GM21360 (cell line): ENCODE data around the gene UGGT2.
"Not testable (repeated sequence)": the region's sequence is repeated elsewhere in the genome, so short reads cannot be mapped to it uniquely, and the experiment has no call there.

Experiments
- ATAC-seq: cut with Tn5 transposase; IDR thresholded peaks from one replicate; pipeline ENCODE4 v1.9.1; 2021; ENCODE audit warnings: mild to moderate bottlenecking, moderate library complexity; ENCODE audit not compliant: unreplicated experiment

UGGT2 gene

GRCh38 chr13:95814495-95814894 is 238.7 kb downstream of the UGGT2 start:
- ATAC-seq: no peak

- no peak for ATAC-seq
These were observed 240.1 kb downstream of the UGGT2 start for GRCh38 chr13:95813139-95813538.

- ATAC-seq: no peak
These were observed 243.8 kb downstream of the UGGT2 start for GRCh38 chr13:95809429-95809828.

GRCh38 chr13:95805921-95806320 is 247.3 kb downstream of the UGGT2 start:
- no peak for ATAC-seq

GRCh38 chr13:95801825-95802224 is 251.4 kb downstream of the UGGT2 start:
- no peak for ATAC-seq

GRCh38 chr13:95800436-95800835 is 252.8 kb downstream of the UGGT2 start:
- ATAC-seq: no peak

GRCh38 chr13:95797016-95797415 is 256.2 kb downstream of the UGGT2 start:
- ATAC-seq: no peak

- ATAC-seq: no peak
These were observed 259.4 kb downstream of the UGGT2 start for GRCh38 chr13:95793781-95794180.

- no peak for ATAC-seq
These were observed 260.1 kb downstream of the UGGT2 start for GRCh38 chr13:95793018-95793555.

- ATAC-seq: no peak
These were observed 262.0 kb downstream of the UGGT2 start for GRCh38 chr13:95791084-95791722.

- not testable (repeated sequence) for ATAC-seq
These were observed 263.9 kb downstream of the UGGT2 start for GRCh38 chr13:95789315-95789714.

- ATAC-seq: no peak
These were observed 265.1 kb downstream of the UGGT2 start for GRCh38 chr13:95788100-95788463.

- ATAC-seq: no peak
These were observed 265.7 kb downstream of the UGGT2 start for GRCh38 chr13:95787356-95788099.

GRCh38 chr13:95784900-95785290 is 268.3 kb downstream of the UGGT2 start:
- no peak for ATAC-seq

GRCh38 chr13:95784161-95784899 is 268.9 kb downstream of the UGGT2 start:
- no peak for ATAC-seq

GRCh38 chr13:95783747-95784146 is 269.5 kb downstream of the UGGT2 start:
- no peak for ATAC-seq

- not testable (repeated sequence) for ATAC-seq
These were observed 271.3 kb downstream of the UGGT2 start for GRCh38 chr13:95781940-95782339.

GRCh38 chr13:95781016-95781415 is 272.2 kb downstream of the UGGT2 start:
- ATAC-seq: no peak

- ATAC-seq: no peak
These were observed 273.7 kb downstream of the UGGT2 start for GRCh38 chr13:95779522-95779921.

GRCh38 chr13:95771905-95772304 is 281.3 kb downstream of the UGGT2 start:
- ATAC-seq: no peak

GRCh38 chr13:95763601-95764000 is 289.6 kb downstream of the UGGT2 start:
- ATAC-seq: no peak

GRCh38 chr13:95762626-95763025 is 290.6 kb downstream of the UGGT2 start:
- not testable (repeated sequence) for ATAC-seq
